ENCODE results near the gene GAS2L2.

DNA sequence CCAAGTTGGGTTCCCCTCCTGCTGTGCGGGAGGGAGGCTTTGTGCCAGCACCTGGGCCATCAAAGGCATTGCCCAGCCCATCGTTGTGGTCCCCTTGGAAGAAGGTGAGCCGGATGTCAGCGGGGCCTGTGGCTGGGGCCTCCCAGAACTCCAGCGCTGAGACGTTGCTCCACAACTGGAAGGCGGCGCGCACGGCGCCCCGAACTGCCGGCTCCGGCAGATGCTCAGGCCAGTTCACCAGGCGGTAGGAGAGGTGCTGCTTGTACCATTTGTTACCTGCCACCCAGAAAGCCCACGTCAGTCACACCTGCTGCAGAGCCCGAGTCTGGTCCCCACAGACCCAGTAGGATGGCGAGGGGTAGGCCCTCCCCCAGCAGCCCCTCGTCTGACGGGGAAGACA is 20.1 kb upstream of the GAS2L2 start:
- TF ChIP-seq POLR2AphosphoS5 (IDR thresholded peaks at IDR 0.05) (no peak), CTCF (IDR thresholded peaks at IDR 0.05) (no peak), POLR2A (IDR thresholded peaks at IDR 0.05) (no peak), EP300 (IDR thresholded peaks at IDR 0.05) (no peak)

Data from sigmoid colon (tissue), 4 donors.